GM19099 (cell line): ENCODE measurements around the gene ZG16.
A peak's percentile ranks its signal among the peaks of the same experiment; 100 is the strongest.

ENCODE experiments used
- POLR2A ChIP-seq: IDR thresholded peaks from 3 replicates; pipeline ENCODE4 v1.6.1; 2011; ENCODE audit warnings: low read depth; ENCODE audit not compliant: insufficient read length; ENCODE audit errors: extremely low read depth

Gene ZG16

GRCh38 chr16:29779474-29779873, 1.4 kb downstream of the ZG16 start:
- TF ChIP-seq POLR2A: no peak

- no peak for TF ChIP-seq POLR2A
These were observed 6.1 kb downstream of the ZG16 start for GRCh38 chr16:29784157-29784556.

- TF ChIP-seq POLR2A: no peak
These were observed 6.9 kb downstream of the ZG16 start for GRCh38 chr16:29784901-29785500.

DNA sequence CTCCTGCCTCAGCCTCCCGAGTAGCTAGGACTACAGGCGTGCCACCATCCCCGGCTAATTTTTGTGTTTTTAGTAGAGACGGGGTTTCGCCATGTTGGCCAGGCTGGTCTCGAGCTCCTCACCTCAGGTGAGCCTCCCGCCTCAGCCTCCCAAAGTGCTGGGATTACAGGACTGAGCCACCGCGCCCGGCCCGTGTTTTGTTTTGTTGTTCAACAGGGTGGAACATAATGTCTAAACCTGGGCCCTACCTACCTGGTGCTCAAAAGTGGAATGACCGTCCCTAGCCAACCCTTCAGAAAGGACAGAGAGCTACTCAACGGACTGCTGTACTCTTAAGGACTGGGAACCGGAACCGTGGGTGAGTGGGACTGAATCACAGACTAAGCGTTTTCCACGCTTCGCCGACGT, 11.7 kb downstream of the ZG16 start:
- TF ChIP-seq POLR2A: no peak

DNA sequence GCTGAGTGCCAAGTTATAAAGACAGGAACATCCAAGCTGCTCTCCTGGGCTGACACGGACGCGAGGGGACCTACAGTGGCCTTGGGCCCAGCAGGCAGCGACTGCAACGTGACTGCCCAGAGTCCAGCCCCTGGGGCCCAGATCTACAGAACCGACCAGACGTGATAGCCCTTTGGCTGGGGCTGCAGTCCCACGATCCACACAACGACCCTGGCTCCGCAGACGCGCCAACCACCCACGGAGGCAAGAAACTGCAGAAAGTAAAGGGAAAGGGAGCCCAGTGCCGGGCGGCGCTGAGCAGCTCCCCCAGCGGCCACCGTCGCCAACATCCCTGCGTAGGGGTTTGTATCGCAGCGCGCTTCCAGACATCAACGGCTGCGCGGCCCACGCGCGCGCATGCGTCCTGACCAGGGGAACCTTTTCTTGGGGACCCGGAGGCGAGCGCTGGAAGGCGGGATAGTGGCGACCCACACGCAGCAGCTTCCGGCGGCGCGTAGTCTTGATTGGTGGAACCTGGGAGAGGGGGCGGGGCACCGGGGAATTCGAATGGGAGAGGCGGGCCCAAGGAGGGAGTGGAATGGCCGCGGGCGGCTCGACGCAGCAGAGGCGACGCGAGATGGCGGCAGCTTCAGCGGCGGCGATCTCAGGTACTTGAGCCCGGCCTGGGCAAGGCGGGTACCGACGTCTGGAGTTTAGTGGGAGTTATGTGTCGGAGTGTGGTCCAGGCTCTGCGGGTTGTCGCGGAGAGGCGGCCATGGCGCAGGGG, 12.3 kb downstream of the ZG16 start, which contains the start of gene KIF22:
Gene KIF22 (plus strand): TSS at position 569 of the 766 bp plus-strand sequence. CDS start 9 bp downstream, at position 578.
- peak; percentile 83 for TF ChIP-seq POLR2A

- TF ChIP-seq POLR2A: no peak
These were observed 13.1 kb downstream of the ZG16 start for GRCh38 chr16:29790949-29791844.

GRCh38 chr16:29791845-29792807, 14.1 kb downstream of the ZG16 start:
- no peak for TF ChIP-seq POLR2A

DNA sequence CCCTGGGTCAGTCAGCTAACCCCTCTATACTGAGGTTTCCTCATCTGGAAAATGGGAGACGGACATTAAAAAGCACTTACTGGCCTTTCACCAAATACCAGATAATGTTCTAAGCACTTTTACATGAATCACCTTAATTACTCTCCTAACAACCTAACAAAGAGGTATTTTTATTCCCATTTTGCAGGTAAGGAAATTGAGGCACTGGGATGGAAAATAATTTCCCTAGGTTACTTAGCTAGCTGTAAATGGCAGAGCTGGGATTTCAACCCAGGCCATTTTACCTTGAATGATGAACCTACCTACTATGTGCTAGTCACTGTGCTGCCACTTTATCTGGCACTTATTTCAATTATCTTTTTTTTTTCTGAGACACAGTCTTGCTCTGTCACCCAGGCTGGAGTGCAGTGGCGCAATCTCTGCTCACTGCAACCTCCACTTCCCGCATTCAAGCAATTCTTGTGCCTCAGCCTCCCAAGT, 16.2 kb downstream of the ZG16 start:
- TF ChIP-seq POLR2A: no peak

DNA sequence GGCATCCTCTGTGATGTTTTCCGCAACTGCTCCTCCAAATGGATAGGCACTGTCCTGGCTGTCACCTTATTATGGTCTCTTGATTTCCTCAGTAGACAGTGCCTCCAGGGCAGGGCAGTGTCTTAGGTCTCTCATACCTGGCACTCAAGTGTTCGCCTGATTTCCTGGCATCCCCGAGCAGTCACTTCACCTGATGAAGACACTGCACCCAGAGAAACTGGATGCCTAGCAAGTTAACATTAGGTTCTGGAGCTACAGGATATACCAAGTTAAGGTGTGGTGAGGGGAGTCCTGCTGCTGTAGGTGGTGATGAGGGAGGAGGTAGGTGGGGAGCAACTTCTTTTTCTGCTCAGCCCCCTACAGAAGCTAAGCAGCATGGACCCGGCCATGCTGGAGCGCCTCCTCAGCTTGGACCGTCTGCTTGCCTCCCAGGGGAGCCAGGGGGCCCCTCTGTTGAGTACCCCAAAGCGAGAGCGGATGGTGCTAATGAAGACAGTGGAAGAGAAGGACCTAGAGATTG, 24.4 kb downstream of the ZG16 start:
- TF ChIP-seq POLR2A: no peak

DNA sequence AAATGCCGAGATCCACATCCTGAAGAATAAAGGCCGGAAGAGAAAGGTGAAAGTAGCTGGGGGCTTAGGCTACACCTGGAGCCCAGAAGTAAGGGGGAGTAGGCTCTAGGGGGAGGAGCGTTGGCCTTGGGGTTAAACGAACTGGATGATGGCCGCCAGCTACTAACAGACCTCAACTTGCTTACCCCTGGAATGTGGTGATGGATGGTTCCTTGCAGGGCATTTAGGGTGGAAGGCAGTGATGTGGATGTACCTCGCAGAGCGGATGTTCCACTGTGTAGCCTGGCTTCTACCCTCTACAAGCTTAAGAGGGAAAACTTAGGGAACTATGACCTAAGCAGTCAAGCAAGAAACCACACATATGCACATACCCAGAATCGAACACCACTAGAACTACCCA, 26.0 kb downstream of the ZG16 start:
- no peak for TF ChIP-seq POLR2A

DNA sequence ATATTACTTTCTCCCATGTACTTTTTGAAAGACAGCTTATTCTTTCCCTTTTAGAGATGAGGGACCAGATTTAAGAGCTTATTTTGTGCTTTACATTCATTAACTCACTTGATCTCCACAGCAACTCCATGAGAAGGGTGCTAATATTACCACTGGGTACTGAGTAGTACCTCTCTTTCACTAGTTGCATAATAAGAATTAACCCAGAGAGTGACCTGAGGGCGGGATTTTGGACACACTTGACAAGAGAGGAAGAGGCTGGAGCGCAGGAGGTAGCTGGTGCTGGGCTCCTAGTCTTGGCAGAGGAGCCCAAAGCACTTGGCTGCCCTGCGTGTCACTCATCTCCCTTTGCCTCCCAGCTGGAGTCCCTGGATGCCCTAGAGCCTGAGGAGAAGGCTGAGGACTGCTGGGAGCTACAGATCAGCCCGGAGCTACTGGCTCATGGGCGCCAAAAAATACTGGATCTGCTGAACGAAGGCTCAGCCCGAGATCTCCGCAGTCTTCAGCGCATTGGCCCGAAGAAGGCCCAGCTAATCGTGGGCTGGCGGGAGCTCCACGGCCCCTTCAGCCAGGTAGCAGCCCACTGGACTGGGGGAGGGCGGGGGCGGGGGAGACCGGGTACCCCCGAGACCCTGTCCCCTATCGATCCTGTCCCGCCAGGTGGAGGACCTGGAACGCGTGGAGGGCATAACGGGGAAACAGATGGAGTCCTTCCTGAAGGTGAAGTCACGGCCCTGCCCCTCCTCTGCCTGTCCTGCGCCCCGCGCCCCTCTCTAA, 26.6 kb downstream of the ZG16 start:
- no peak for TF ChIP-seq POLR2A

DNA sequence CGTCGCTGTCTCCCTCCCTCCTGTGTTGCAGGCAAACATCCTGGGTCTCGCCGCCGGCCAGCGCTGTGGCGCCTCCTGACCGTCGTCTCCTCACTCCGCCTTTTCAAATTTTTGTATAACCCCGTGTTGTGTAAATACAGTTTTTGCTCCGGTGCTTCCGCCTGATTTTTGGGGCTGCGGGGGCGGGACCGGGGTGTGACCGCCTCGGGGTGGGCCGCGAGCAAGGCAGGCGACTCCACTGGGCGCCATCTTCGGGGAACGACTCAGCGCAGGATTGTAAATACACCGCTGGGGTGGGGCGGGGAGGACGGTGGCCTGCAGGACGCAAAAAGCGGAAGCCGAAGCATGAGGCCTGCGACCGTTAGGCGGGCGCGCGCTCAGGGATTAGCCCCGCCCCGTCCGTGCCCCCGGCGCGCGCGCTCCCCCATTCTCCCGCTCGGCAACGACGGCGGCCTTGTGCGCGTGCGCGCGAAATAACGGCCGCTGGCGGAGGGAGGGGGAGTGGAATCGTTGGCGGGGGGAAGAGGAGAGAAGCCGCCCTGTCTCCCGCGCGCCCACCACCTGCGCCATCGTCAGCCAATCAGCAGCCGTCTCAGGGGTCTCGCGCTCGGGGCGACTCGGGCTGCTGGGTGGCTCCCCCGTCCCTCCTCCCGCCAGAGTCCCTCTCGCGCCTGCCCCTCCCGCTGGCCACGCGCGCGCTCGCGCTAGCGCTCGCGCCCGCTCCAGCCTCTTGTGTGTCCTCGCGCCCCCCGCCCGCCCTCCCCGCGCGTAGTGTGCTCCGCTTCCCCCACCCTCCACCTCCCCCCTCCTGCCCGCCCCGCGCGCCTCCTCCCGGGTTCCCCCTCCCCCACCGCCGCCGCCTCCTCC, 27.4 kb downstream of the ZG16 start:
- peak; percentile 84 for TF ChIP-seq POLR2A
